ENCODE data around the gene POLR3G. TPM values are rescaled to one million over a fixed set of nuclear protein-coding genes. Genes with fewer than 3 reads are reported as not detected.

POLR3G gene
- total RNA-seq, 1 donor: 1.9 TPM

- no peak for DNase-seq (ENCODE audit: low read depth in 2 of 3, low spot score in 2 of 3)
These were observed 20.5 kb downstream of the POLR3G start for GRCh38 chr5:90495146-90495545.

GRCh38 chr5:90503596-90503995 is 28.9 kb downstream of the POLR3G start:
- no peak for DNase-seq (ENCODE audit: low read depth in 2 of 3, low spot score in 2 of 3)

DNA sequence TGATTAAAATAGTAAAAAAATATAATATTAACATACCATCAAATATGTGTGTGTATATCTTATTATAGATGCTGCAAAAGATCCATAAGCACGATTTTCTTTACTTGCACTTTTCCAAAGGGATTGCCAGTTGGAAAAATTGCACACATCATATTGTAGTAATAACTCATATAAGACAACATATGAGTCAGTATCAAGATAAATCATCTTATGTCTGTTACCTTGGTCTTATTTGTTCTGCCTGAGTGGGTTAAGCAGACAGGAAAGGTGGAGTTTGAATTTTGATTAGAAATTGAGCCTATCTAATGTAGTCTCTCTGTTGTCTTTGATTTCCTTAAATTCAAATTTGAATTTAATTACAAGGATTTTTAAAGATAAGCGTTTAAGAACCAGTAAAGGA is 30.1 kb downstream of the POLR3G start:
- no peak for DNase-seq (ENCODE audit: low read depth in 2 of 3, low spot score in 2 of 3)

DNA sequence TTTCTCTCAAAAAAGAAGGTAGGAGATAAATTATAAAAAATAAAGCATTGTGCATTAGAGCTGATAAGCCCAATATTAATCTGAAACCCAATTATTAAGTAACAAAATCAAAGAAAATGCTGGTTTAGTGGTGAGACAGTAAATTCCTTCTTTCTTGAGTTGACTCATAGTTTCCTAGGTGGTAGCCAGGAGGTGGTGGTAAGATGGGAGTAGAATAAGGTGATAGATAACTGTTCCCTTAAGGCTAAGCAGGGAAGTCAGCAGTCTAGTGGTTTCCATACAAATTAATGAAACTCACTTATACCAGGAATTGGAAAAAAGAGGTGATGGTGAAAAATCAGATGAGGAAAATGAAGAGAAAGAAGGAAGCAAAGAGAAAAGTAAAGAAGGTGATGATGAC is 31.6 kb downstream of the POLR3G start:
- DNase-seq (ENCODE audit: low read depth in 2 of 3, low spot score in 2 of 3): no peak

DNA sequence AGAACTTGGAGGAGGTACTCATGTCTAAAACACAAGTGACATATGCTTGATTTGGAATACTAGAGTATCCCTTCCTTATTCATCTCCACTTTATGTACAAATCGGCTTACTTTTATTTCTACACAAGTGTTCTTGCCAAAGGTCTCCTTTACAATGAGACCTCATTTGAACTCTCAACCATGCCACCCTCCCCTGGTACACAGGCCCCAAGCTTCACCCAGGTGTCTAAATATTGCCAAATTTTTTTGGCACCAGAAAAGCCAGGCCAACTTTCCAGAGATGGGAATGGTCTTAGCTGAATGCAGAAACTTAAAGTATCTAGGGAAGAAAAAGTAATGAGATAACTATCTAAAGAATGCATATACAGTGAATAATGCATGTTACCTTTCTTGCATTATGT is 35.8 kb downstream of the POLR3G start:
- DNase-seq (ENCODE audit: low read depth in 2 of 3, low spot score in 2 of 3): no peak

DNA sequence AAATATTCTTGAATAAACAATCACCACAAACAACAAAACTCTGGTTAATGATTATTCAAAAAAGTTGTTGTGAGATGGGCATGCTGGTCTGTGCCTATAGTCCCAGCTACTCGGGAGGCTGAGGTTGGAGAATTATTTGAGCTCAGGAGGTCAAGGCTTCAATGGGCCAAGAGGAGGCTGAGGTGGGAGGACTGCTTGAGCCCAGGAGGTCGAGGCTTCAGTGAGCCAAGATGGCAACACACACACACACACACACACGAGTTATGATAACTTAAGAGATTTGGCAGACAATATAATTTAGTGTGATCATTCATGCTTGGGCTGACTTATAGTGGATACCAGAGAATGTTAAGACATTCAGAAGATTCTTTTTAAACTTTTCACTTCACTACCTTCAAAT is 39.9 kb downstream of the POLR3G start:
- DNase-seq (ENCODE audit: low read depth in 2 of 3, low spot score in 2 of 3): no peak

DNA sequence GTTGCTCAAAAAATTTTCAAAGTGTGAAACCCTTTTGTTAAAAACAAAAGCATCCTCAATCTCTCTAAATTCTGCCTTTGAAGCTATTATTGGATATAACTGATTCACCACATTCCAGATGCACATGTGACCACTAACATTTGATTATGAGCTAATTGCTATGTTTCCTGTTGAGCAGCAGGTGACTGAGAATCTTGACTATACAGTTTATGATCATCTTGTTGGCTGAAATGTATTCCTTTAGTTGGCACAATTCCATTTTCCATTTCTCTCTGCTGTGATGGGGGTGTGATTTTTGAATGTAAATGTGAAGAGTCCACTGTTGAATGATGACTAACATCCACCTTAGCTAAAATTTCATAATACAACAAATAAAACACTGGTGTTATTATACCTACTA is 44.0 kb downstream of the POLR3G start:
- DNase-seq (ENCODE audit: low read depth in 2 of 3, low spot score in 2 of 3): no peak

DNA sequence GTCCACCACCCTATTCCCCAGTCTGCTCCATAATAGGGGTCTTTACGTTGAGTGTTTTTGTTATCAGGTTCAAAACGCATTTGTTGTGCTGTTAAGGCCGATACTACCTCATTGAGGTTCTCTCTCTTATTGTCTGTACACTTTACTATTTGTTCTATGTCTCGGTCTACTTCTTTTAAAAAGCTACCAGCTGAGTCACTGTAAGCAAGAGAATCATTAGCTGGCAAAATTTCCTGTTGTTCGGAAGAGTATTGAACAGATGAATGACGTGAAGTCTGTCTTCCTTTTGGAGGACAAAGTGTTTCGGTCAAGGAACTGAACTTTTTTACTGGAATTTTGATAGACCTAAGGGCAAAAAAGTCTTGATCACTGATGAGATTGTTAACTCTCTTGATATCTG is 44.4 kb downstream of the POLR3G start:
- DNase-seq (ENCODE audit: low read depth in 2 of 3, low spot score in 2 of 3): no peak

GRCh38 chr5:90528601-90529193 is 54.0 kb downstream of the POLR3G start:
- peak in 1 of 3 donors; percentile 56 for DNase-seq (ENCODE audit: low read depth in 2 of 3, low spot score in 2 of 3)

- DNase-seq (ENCODE audit: low read depth in 2 of 3, low spot score in 2 of 3): peak; percentile 89 to 98 (median 97)
These were observed 54.7 kb downstream of the POLR3G start, which contains the start of gene LYSMD3 for GRCh38 chr5:90529194-90529938. Gene LYSMD3 (minus strand): TSS chr5:90529584. CDS start chr5:90525289, 4,295 bp downstream.

- peak; percentile 6 to 84 (median 80) for DNase-seq (ENCODE audit: low read depth in 2 of 3, low spot score in 2 of 3)
These were observed 55.4 kb downstream of the POLR3G start for GRCh38 chr5:90529939-90530677.

DNA sequence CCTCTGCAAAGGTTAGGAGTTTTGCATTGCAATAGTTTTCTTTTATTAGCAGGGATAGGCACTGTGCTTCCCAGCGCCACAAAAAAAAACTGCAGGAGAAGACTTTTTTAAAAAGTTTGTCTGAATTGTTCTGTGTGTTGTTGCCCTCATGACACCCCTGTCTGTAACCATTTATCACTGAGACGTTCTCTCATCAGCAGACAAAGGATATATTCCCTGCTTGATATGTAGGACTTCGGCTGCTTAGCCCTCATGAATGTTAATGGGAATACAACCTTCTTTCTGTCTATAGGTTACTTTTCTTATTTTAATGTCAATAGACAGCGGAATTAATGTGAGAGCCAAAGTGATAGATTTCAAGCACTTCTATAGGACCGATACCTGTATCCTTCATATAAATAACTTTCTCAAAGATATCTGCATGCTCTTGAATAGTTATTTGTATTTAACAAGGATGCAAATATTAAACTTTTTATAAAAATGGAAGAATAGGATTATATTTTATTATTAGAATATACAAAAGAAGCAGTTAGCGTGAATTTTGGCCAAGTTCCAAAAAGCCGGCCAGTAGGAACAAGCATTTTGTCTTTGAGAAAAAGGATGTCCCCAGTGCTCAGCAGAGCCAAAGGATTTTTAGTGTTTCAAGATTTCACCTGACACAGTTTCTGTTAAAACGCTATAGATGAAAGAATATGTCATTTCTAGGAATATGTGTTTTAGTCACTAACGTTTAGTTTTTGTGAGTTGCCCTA is 56.2 kb downstream of the POLR3G start:
- DNase-seq (ENCODE audit: low read depth in 2 of 3, low spot score in 2 of 3): no peak

- DNase-seq (ENCODE audit: low read depth in 2 of 3, low spot score in 2 of 3): no peak
These were observed 59.1 kb downstream of the POLR3G start for GRCh38 chr5:90533794-90534193.

DNA sequence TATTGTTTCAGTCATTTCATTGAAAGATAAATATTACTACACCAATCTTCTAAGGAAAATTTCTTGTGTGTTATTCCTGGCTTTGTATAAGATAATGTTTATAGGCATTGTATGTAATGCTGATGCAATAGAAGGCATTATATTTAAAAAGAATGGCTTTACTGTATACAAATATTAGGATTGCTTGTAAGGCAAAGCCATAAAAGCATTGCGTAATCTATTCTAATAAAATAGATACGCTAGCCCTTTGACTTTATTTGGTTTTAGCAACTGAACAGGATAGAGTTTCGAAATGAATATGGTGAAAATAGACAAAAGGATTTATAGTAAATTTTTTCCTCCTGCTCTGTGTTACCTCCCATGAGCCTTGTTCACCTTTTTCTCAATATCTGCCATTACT is 60.3 kb downstream of the POLR3G start:
- no peak for DNase-seq (ENCODE audit: low read depth in 2 of 3, low spot score in 2 of 3)

- no peak for DNase-seq (ENCODE audit: low read depth in 2 of 3, low spot score in 2 of 3)
These were observed 68.3 kb downstream of the POLR3G start for GRCh38 chr5:90542827-90543519.

- no peak for DNase-seq (ENCODE audit: low read depth in 2 of 3, low spot score in 2 of 3)
These were observed 70.8 kb downstream of the POLR3G start for GRCh38 chr5:90545511-90545910.

GRCh38 chr5:90546216-90546837 is 71.7 kb downstream of the POLR3G start:
- no peak for DNase-seq (ENCODE audit: low read depth in 2 of 3, low spot score in 2 of 3)

DNA sequence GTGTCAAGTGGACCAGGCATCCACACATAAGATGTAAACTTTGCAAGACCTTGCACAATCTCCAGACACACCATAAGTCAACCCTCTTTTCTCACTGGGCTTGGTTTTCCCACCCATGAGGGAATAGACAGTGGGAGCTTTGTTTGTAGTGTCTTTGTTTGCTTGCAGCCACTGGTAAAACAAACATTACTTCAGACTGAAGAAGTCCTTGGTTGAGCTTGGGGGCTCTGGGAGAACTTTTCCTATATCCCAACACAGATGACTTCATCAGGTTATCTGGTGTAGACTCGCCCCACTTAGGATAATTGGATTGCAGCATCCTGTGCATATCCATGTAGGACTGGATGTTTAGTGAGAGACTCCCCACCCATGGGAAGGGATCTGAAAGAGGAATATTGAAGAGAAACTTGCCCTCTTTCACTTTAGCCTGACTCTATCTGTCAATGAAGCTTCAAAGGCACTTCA is 72.4 kb downstream of the POLR3G start:
- no peak for DNase-seq (ENCODE audit: low read depth in 2 of 3, low spot score in 2 of 3)

DNA sequence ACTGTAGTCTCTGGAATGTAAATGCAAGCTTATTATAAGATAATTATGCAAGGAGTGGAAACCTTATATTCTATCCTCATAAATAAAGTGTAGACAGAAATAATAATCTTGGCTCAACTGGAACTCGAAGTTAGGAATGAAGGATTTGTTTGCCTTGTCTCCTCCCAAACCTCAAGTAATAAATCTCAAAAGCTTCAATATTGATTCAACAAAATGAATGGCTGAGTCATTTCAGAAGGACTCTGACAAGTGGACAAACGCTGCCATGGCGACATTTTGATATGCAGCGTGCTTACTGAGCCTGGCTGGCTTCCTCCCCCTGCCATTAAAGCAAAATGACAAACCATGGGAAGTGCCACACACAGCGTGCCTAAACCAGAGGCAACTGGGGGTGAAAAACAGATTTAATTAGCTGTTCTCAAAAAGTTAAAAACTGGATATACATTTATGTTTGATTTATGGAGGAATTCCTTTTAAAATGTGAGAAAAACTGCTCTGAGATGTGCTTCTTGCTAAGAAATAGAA is 73.5 kb downstream of the POLR3G start:
- DNase-seq (ENCODE audit: low read depth in 2 of 3, low spot score in 2 of 3): no peak

GRCh38 chr5:90549223-90549622 is 74.6 kb downstream of the POLR3G start:
- no peak for DNase-seq (ENCODE audit: low read depth in 2 of 3, low spot score in 2 of 3)

Data from hematopoietic multipotent progenitor cell (in vitro differentiated cells).